GM23248 (cell line): ENCODE measurements around the gene NCAM2. TPM values are rescaled to one million over a fixed set of nuclear protein-coding genes. Genes with fewer than 3 reads are reported as not detected.
"Not testable (repeated sequence)": the region's sequence is repeated elsewhere in the genome, so short reads cannot be mapped to it uniquely, and the experiment has no call there.

Experiments used
- DNase-seq: peaks from one replicate; pipeline ENCODE4 v3.0.0-alpha.2; 2015
- H2AFZ ChIP-seq: fragments of 200-600 bp; sonication (generic); 2 replicates; pipeline ENCODE4 v1.6.1; 2016; ENCODE audit warnings: antibody characterized with exemption
- H3F3A ChIP-seq: fragments of 200-600 bp; sonication (generic); 2 replicates; pipeline ENCODE4 v1.6.1; 2016; ENCODE audit warnings: mild to moderate bottlenecking, antibody characterized with exemption, mixed run types; ENCODE audit not compliant: insufficient read depth
- H3K27ac ChIP-seq: fragments of 200-600 bp; sonication (generic); 2 replicates; pipeline ENCODE4 v1.5.1; 2016; ENCODE audit warnings: mild to moderate bottlenecking
- H3K27me3 ChIP-seq: fragments of 200-600 bp; sonication (generic); replicated peaks from 2 replicates; pipeline ENCODE4 v1.6.1; 2016; ENCODE audit warnings: mild to moderate bottlenecking; ENCODE audit not compliant: insufficient read depth
- H3K36me3 ChIP-seq: fragments of 200-600 bp; sonication (generic); 2 replicates; pipeline ENCODE4 v1.6.1; 2016; ENCODE audit warnings: low read depth, mild to moderate bottlenecking
- H3K4me1 ChIP-seq: fragments of 200-600 bp; sonication (generic); 2 replicates; pipeline ENCODE4 v1.6.1; 2016; ENCODE audit warnings: mild to moderate bottlenecking; ENCODE audit not compliant: insufficient read depth
- H3K4me2 ChIP-seq: fragments of 200-600 bp; sonication (generic); one replicate; pipeline ENCODE4 v1.6.1; 2016; ENCODE audit warnings: mild to moderate bottlenecking; ENCODE audit not compliant: unreplicated experiment
- H3K4me3 ChIP-seq: fragments of 200-600 bp; sonication (generic); 2 replicates; pipeline ENCODE4 v1.5.1; 2016; ENCODE audit warnings: mild to moderate bottlenecking
- H3K79me2 ChIP-seq: fragments of 200-600 bp; sonication (generic); 2 replicates; pipeline ENCODE4 v1.6.1; 2016; ENCODE audit warnings: mild to moderate bottlenecking; ENCODE audit not compliant: insufficient read depth
- H3K9ac ChIP-seq: fragments of 200-600 bp; sonication (generic); 2 replicates; pipeline ENCODE4 v1.6.1; 2016; ENCODE audit warnings: mild to moderate bottlenecking
- H3K9me2 ChIP-seq: fragments of 200-600 bp; sonication (generic); 2 replicates; pipeline ENCODE4 v1.6.1; 2016; ENCODE audit warnings: mixed run types, mild to moderate bottlenecking, moderate library complexity; ENCODE audit not compliant: insufficient read depth
- H3K9me3 ChIP-seq: fragments of 200-600 bp; sonication (generic); one replicate; pipeline ENCODE4 v1.6.1; 2017; ENCODE audit warnings: low read depth
- H4K20me1 ChIP-seq: fragments of 200-600 bp; sonication (generic); 2 replicates; pipeline ENCODE4 v1.6.0; 2016; ENCODE audit not compliant: insufficient read depth
- EZH2 ChIP-seq: fragments of 200-600 bp; sonication (generic); IDR thresholded peaks from 2 replicates; pipeline ENCODE4 v1.6.1; 2018; ENCODE audit warnings: antibody characterized with exemption, mild to moderate bottlenecking; ENCODE audit not compliant: insufficient read depth, poor library complexity, severe bottlenecking
- EZH2phosphoT487 ChIP-seq: fragments of 200-600 bp; sonication (generic); IDR thresholded peaks from 2 replicates; pipeline ENCODE4 v1.6.1; 2018; ENCODE audit warnings: antibody characterized with exemption, moderate library complexity, mild to moderate bottlenecking, low read depth; ENCODE audit not compliant: insufficient read depth
- WGBS, 2 experiments: methylation state at CpG; one replicate each; pipeline ENCODE4 v1.1.6; 2015 to 2017; ENCODE audit warnings: low lambda C conversion rate in 2 of 2, low coverage in 1 of 2; ENCODE audit errors: missing lambda C conversion rate in 2 of 2; 5-methylcytosine and 5-hydroxymethylcytosine counted together
- in situ Hi-C: fragments of 300-500 bp; cut with MboI; formaldehyde crosslinking; loops from 2 replicates; pipeline ENCODE4 v1.15.0; 2020
- polyA plus RNA-seq: library from polyadenylated mRNA; unstranded; fragments of >200 nt; fragmentation: Nextera tagmentation; extraction: Ambion mirVana; gene quantifications from 2 replicates; pipeline ENCODE4 v1.2.1, GENCODE V29; 2016
- total RNA-seq: library from RNA; depleted of rRNA; stranded (reverse); fragments of >200 nt; shearing (Covaris generic); gene quantifications from 2 replicates; pipeline ENCODE4 v1.2.3, GENCODE V29; 2014

Gene NCAM2
- total and polyA plus RNA-seq, 2 experiments from 2014 or later: 1.3 to 1.7 TPM

- in situ Hi-C loops: no loop called here
- Histone ChIP-seq H3K27ac (no peak overlapping the region), H3F3A (no peaks in the 10 kb centered on the region), H3K4me2 (no peak overlapping the region), H3K27me3 (no peaks in the 10 kb centered on the region), H3K9ac (no peak overlapping the region), H3K4me3 (no peak overlapping the region), H4K20me1 (no peaks in the 10 kb centered on the region), H3K4me1 (no peaks in the 10 kb centered on the region), H3K79me2 (no peaks in the 10 kb centered on the region), H3K9me3 (no peaks in the 10 kb centered on the region), H3K36me3 (no peaks in the 10 kb centered on the region), H2AFZ (no peak overlapping the region), H3K9me2 (no peaks in the 10 kb centered on the region)
- TF ChIP-seq EZH2phosphoT487 (no peak), EZH2 (no peak)
- DNase-seq: no peak
Observed at GRCh38 chr21:21148009-21148408, 149.8 kb downstream of the NCAM2 start.

GRCh38 chr21:21148514-21148913 lies 150.3 kb downstream of the NCAM2 start:
- H3K9me2 ChIP-seq: no peaks in the 10 kb centered on the region
- in situ Hi-C loops: no loop called here
- no peaks in the 10 kb centered on the region for H3K9me3 ChIP-seq
- H3K9ac ChIP-seq: no peak overlapping the region
- no peaks in the 10 kb centered on the region for H3K36me3 ChIP-seq
- H3F3A ChIP-seq: no peaks in the 10 kb centered on the region
- no peak overlapping the region for H2AFZ ChIP-seq
- H3K27ac ChIP-seq: no peak overlapping the region
- TF ChIP-seq EZH2 (no peak), EZH2phosphoT487 (no peak)
- H4K20me1 ChIP-seq: no peaks in the 10 kb centered on the region
- WGBS, 2 experiments: 89 to 95% methylated on average over 1 of the region's 1 CpG
- no peaks in the 10 kb centered on the region for H3K4me1 ChIP-seq
- no peak overlapping the region for H3K4me3 ChIP-seq
- no peaks in the 10 kb centered on the region for H3K27me3 ChIP-seq
- H3K4me2 ChIP-seq: no peak overlapping the region
- no peak for DNase-seq
- H3K79me2 ChIP-seq: no peaks in the 10 kb centered on the region

- H3F3A ChIP-seq, H4K20me1 ChIP-seq, H3K4me3 ChIP-seq, in situ Hi-C loops, H3K9me2 ChIP-seq, H3K79me2 ChIP-seq, H3K9me3 ChIP-seq, H2AFZ ChIP-seq, H3K27ac ChIP-seq, H3K4me1 ChIP-seq, H3K36me3 ChIP-seq, DNase-seq, H3K4me2 ChIP-seq, H3K27me3 ChIP-seq, H3K9ac ChIP-seq: not testable (repeated sequence)
- 60 to 62% methylated on average over 4 of the region's 4 CpGs for WGBS, 2 experiments
Observed at GRCh38 chr21:21149445-21149844, 151.2 kb downstream of the NCAM2 start.

GRCh38 chr21:21151231-21151630 lies 153.0 kb downstream of the NCAM2 start:
- Histone ChIP-seq H3K79me2 (no peaks in the 10 kb centered on the region), H3K4me1 (peaks cover 12% of the 10 kb centered on the region), H3K27me3 (no peaks in the 10 kb centered on the region), H3K9me3 (no peaks in the 10 kb centered on the region), H3K9me2 (no peaks in the 10 kb centered on the region), H3K27ac (no peak overlapping the region), H4K20me1 (no peaks in the 10 kb centered on the region), H3K4me3 (no peak overlapping the region), H3K36me3 (no peaks in the 10 kb centered on the region), H3F3A (peaks cover 10% of the 10 kb centered on the region), H3K4me2 (no peak overlapping the region), H2AFZ (no peak overlapping the region), H3K9ac (no peak overlapping the region)
- TF ChIP-seq EZH2 (no peak), EZH2phosphoT487 (no peak)
- WGBS, 2 experiments: 85 to 89% methylated on average over 3 of the region's 3 CpGs
- DNase-seq: no peak
- in situ Hi-C loops: no loop called here

- Histone ChIP-seq H4K20me1 (no peaks in the 10 kb centered on the region), H2AFZ (peak overlapping the region; percentile 20; the same call in 1 of the 2 replicates), H3K4me2 (peak overlapping the region; percentile 6), H3K9me3 (no peaks in the 10 kb centered on the region), H3K9me2 (no peaks in the 10 kb centered on the region), H3F3A (peaks cover 17% of the 10 kb centered on the region), H3K79me2 (no peaks in the 10 kb centered on the region), H3K36me3 (no peaks in the 10 kb centered on the region), H3K9ac (no peak overlapping the region), H3K4me1 (peaks cover 23% of the 10 kb centered on the region), H3K4me3 (no peak overlapping the region), H3K27ac (0 out of 2 replicates have a peak overlapping the region, but pooled peaks have one; percentile 15), H3K27me3 (no peaks in the 10 kb centered on the region)
- DNase-seq: no peak
- TF ChIP-seq EZH2 (no peak), EZH2phosphoT487 (no peak)
- in situ Hi-C loops: no loop called here
Observed at GRCh38 chr21:21156397-21156796, 158.2 kb downstream of the NCAM2 start.
